ENCODE results near the gene TTYH2.
"Not testable (repeated sequence)": the region's sequence is repeated elsewhere in the genome, so short reads cannot be mapped to it uniquely, and the experiment has no call there.

TTYH2 gene

GRCh38 chr17:74271901-74272561 is 58.7 kb downstream of the TTYH2 start:
- Mint-ChIP-seq H3K9me3 (no peaks in the 10 kb centered on the region), H3K27ac (no peak overlapping the region), H3K4me1 (peaks cover 18% of the 10 kb centered on the region), H3K27me3 (peaks cover 93% of the 10 kb centered on the region), H3K36me3 (no peaks in the 10 kb centered on the region), H3K4me3 (no peak overlapping the region)
- ATAC-seq = no peak

DNA sequence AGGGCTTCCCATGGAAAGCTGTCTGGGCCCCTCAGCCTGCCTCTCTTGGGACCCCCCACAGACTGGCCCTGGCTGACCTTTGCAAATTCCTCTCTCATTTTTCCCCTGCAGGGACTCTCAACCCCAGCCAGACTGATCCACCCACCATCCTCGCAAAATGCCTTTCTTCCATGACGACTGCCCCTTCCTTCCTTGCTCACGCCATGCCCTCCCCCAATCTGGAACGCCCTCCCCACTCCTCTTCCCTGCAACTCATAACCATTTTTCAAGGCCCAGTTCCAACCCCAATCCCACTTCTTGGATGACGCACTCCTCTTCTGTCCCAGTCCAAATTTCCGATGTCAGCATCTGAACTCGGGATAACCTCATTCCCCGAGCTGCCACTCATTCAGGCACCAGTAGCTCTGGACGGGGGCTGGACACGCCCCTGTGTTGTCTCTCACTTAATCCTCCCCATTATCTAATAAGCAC is 59.4 kb downstream of the TTYH2 start:
- H3K4me3 Mint-ChIP-seq = no peak overlapping the region
- H3K36me3 Mint-ChIP-seq = no peaks in the 10 kb centered on the region
- H3K27ac Mint-ChIP-seq = no peak overlapping the region
- no peaks in the 10 kb centered on the region for H3K9me3 Mint-ChIP-seq
- peaks cover 18% of the 10 kb centered on the region for H3K4me1 Mint-ChIP-seq
- peaks cover 86% of the 10 kb centered on the region for H3K27me3 Mint-ChIP-seq
- no peak for ATAC-seq

- peaks cover 72% of the 10 kb centered on the region for H3K27me3 Mint-ChIP-seq
- no peaks in the 10 kb centered on the region for H3K9me3 Mint-ChIP-seq
- ATAC-seq = no peak
- H3K27ac Mint-ChIP-seq = peak within 1 kb of the TSS; percentile 26
- H3K36me3 Mint-ChIP-seq = no peaks in the 10 kb centered on the region
- H3K4me3 Mint-ChIP-seq = peak within 1 kb of the TSS; percentile 52
- H3K4me1 Mint-ChIP-seq = peaks cover 18% of the 10 kb centered on the region
Measured at GRCh38 chr17:74274060-74274708, 60.8 kb downstream of the TTYH2 start, which contains the start of gene DNAI2. DNAI2 (plus strand) TSS chr17:74274234; CDS start chr17:74281818, 7,584 bp downstream.

- H3K4me3 Mint-ChIP-seq = no peak overlapping the region
- no peaks in the 10 kb centered on the region for H3K36me3 Mint-ChIP-seq
- H3K27ac Mint-ChIP-seq = peak overlapping the region; percentile 26
- H3K27me3 Mint-ChIP-seq = peaks cover 66% of the 10 kb centered on the region
- H3K9me3 Mint-ChIP-seq = no peaks in the 10 kb centered on the region
- ATAC-seq = peak; percentile 52
- H3K4me1 Mint-ChIP-seq = peaks cover 20% of the 10 kb centered on the region
Measured at GRCh38 chr17:74274709-74275340, 61.5 kb downstream of the TTYH2 start.

- no peak for ATAC-seq
- H3K9me3 Mint-ChIP-seq = no peaks in the 10 kb centered on the region
- peaks cover 54% of the 10 kb centered on the region for H3K27me3 Mint-ChIP-seq
- peaks cover 27% of the 10 kb centered on the region for H3K4me1 Mint-ChIP-seq
- no peak overlapping the region for H3K4me3 Mint-ChIP-seq
- H3K27ac Mint-ChIP-seq = no peak overlapping the region
- H3K36me3 Mint-ChIP-seq = no peaks in the 10 kb centered on the region
Measured at GRCh38 chr17:74276051-74276476, 62.7 kb downstream of the TTYH2 start.

GRCh38 chr17:74276541-74277009 is 63.2 kb downstream of the TTYH2 start:
- H3K4me3 Mint-ChIP-seq = no peak overlapping the region
- H3K36me3 Mint-ChIP-seq = no peaks in the 10 kb centered on the region
- no peak overlapping the region for H3K27ac Mint-ChIP-seq
- no peaks in the 10 kb centered on the region for H3K9me3 Mint-ChIP-seq
- H3K4me1 Mint-ChIP-seq = peaks cover 27% of the 10 kb centered on the region
- no peak for ATAC-seq
- H3K27me3 Mint-ChIP-seq = peaks cover 51% of the 10 kb centered on the region

- Mint-ChIP-seq H3K4me3 (no peak overlapping the region), H3K9me3 (no peaks in the 10 kb centered on the region), H3K36me3 (no peaks in the 10 kb centered on the region), H3K27ac (no peak overlapping the region), H3K4me1 (peaks cover 34% of the 10 kb centered on the region), H3K27me3 (peaks cover 41% of the 10 kb centered on the region)
- no peak for ATAC-seq
Measured at GRCh38 chr17:74277935-74278334, 64.6 kb downstream of the TTYH2 start.

- not testable (repeated sequence) for ATAC-seq, H3K4me3 Mint-ChIP-seq, H3K9me3 Mint-ChIP-seq, H3K36me3 Mint-ChIP-seq
- H3K27me3 Mint-ChIP-seq = peaks cover 27% of the 10 kb centered on the region
- peak overlapping the region; percentile 65 for H3K27ac Mint-ChIP-seq
- peaks cover 28% of the 10 kb centered on the region for H3K4me1 Mint-ChIP-seq
Measured at GRCh38 chr17:74279617-74280016, 66.2 kb downstream of the TTYH2 start.

DNA sequence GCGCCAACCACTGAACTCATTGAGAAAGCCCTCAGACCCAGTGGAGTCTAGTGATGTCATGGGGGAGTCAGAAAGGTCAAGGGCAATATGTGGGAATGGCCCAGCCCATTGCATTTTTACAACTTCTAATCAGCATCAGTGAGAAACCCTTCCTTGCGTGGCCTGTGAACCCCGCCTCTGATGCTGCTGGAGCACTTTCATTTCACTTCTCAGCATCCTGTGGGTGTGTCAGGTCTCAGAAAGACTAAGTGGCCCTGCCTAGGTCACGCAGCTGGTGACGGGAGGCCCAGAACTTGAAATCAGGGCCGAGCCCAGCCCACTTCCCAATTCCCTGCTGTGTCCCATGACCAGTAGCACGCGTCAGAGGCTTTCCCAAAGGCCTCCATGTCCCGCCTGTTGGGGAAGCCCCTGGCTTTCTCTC is 66.7 kb downstream of the TTYH2 start:
- Mint-ChIP-seq H3K36me3 (no peaks in the 10 kb centered on the region), H3K9me3 (no peaks in the 10 kb centered on the region), H3K4me3 (no peak overlapping the region), H3K4me1 (peaks cover 28% of the 10 kb centered on the region), H3K27ac (peak overlapping the region; percentile 65), H3K27me3 (peaks cover 27% of the 10 kb centered on the region)
- peak; percentile 81 for ATAC-seq

DNA sequence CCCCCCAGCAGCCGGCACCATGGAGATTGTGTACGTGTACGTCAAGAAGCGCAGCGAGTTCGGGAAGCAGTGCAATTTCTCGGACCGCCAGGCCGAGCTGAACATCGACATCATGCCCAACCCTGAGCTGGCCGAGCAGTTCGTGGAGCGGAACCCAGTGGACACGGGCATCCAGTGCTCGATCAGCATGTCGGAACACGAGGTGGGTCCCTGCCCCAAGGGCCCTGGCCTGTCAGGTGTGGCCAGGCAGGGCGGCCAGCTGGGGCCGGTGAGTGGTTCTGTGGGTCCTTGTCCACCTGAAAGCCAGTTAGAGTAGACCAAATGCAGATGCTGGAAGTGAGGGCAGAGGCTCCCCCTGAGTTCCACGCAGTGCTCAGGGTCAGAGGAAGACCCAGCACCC is 68.4 kb downstream of the TTYH2 start:
- ATAC-seq = no peak
- Mint-ChIP-seq H3K27ac (no peak overlapping the region), H3K27me3 (peaks cover 14% of the 10 kb centered on the region), H3K9me3 (no peaks in the 10 kb centered on the region), H3K36me3 (no peaks in the 10 kb centered on the region), H3K4me1 (peaks cover 27% of the 10 kb centered on the region), H3K4me3 (no peak overlapping the region)

DNA sequence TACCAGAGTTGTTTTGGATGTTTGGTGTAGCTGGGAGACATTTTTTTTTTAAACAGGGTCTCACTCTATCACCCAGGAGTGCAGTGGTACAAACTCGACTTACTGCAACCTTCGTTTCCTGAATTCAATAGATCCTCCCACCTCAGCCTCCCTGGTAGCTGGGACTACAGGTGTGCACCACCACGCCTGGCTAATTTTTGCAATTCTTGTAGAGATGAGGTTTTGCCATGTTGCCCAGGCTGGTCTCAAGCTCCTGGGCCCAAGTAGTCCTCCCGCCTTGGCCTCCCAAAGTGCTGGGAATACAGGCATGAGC is 68.9 kb downstream of the TTYH2 start:
- Mint-ChIP-seq H3K4me1 (peaks cover 27% of the 10 kb centered on the region), H3K27me3 (peaks cover 15% of the 10 kb centered on the region), H3K27ac (peak overlapping the region; percentile 81)
- not testable (repeated sequence) for H3K4me3 Mint-ChIP-seq, H3K9me3 Mint-ChIP-seq, H3K36me3 Mint-ChIP-seq, ATAC-seq

DNA sequence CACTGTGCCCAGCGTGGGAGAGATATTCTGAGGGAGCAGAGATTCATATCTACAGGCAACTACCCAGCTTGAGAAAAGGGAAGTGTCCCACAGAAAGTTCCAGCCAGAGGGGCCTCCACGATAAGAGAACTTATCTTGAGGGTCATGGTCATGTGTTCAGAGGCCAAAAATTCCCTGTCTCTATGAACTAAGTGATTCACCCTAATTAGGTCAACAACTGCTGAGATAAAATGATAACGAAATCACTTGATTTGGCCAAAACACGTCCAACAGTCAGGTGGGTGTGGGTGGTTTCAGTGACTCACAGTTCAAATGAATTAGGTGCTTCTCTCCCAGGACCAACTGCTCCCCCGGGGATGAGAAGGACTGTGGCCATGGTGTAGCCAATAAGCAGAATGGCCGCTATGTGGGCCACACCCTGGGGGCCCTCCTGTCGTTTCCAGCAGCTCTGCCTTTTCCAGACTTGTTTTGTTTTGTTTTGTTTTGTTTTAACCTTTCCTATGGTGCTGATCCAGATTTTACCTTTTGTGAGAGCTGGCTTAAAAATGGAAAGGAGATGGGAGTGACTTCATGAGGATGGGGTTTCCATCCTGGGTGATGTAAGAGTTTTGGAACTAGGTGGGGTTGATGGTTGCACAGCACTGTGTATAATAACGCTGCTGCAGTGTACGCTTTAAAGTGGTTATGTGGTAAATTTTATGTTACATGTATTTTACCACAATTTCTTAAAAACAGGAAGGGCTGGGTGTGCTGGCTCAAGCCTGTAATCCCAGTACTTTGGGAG is 69.4 kb downstream of the TTYH2 start:
- Mint-ChIP-seq H3K9me3 (no peaks in the 10 kb centered on the region), H3K27me3 (peaks cover 18% of the 10 kb centered on the region), H3K36me3 (no peaks in the 10 kb centered on the region), H3K4me3 (no peak overlapping the region), H3K27ac (peak overlapping the region; percentile 81), H3K4me1 (peaks cover 27% of the 10 kb centered on the region)
- ATAC-seq = peak; percentile 71

GRCh38 chr17:74283371-74283673 is 70.0 kb downstream of the TTYH2 start:
- Mint-ChIP-seq H3K36me3 (no peaks in the 10 kb centered on the region), H3K27me3 (peaks cover 22% of the 10 kb centered on the region), H3K4me3 (no peak overlapping the region), H3K4me1 (peaks cover 28% of the 10 kb centered on the region), H3K27ac (peak overlapping the region; percentile 81), H3K9me3 (no peaks in the 10 kb centered on the region)
- ATAC-seq = no peak

DNA sequence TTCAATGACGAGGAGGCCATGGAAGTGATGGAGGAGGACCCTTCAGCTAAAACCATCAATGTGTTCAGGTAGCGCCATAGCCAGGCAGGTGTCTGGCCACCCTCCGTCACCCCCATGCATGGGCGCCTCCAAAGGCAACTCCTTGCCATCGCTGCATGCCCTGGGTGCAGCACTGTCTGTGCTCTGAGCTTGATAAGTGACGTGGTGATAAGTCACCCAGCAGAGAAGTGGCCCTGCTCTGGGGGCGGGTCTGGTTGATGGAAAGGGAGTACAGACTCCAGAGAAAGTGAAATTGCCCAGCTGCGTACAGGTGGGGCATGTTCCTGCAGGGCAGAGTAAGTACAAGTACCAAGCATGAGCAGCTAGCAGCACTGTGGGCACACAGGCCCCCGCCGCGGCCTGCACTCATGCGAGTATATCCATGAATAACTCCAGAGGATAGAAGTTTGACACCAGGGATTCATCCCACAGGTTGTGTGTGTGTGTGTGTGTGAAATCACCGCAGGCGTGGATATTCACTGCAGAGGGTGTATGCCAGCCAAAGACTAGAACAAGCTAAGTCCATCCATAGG is 73.7 kb downstream of the TTYH2 start:
- ATAC-seq = no peak
- Mint-ChIP-seq H3K4me3 (no peak overlapping the region), H3K36me3 (no peaks in the 10 kb centered on the region), H3K9me3 (no peaks in the 10 kb centered on the region), H3K27ac (no peak overlapping the region), H3K27me3 (peaks cover 28% of the 10 kb centered on the region), H3K4me1 (peaks cover 25% of the 10 kb centered on the region)

DNA sequence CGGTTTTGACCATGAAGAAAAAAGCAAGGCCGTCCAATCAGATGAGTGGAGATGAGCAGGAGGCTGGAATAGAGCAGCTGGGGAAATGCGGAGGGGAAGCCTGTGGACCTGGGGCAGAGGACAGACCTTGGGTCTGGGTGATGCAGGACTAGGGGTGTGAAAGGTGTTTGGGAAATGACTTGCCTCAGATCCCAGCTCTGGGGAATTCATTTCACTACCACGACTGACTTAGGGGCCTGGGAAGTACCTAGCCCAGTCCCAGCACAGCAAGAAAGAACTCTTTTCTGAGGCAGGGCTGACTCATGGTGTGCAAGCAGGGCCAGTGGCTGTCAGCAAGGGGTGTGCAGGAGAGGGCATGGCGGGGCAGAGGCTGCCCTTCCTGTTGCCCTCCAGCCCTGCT is 75.4 kb downstream of the TTYH2 start:
- H3K4me1 Mint-ChIP-seq = peaks cover 15% of the 10 kb centered on the region
- no peak overlapping the region for H3K27ac Mint-ChIP-seq
- H3K4me3 Mint-ChIP-seq = no peak overlapping the region
- ATAC-seq = peak; percentile 75
- no peaks in the 10 kb centered on the region for H3K36me3 Mint-ChIP-seq
- H3K9me3 Mint-ChIP-seq = no peaks in the 10 kb centered on the region
- H3K27me3 Mint-ChIP-seq = peaks cover 30% of the 10 kb centered on the region

Measured in stimulated activated memory B cell treated with anti-CD40 and anti-IgM and Interleukin-4, amounts not matched to agents 10 μg/mL and 1 μg/mL and 100 μg/mL, for 72 hours (primary cell).